ENCODE results near the gene RPL4. TPM values are rescaled to one million over a fixed set of nuclear protein-coding genes. Genes with fewer than 3 reads are reported as not detected.

RPL4 gene
- 2,018 and 2,074 TPM in 2 replicates for polyA plus RNA-seq (2013)

- peaks cover 13 to 25% of the 10 kb centered on the region in 2 experiments for H3K36me3 ChIP-seq (ENCODE audit: control insufficient read depth in 1 of 2, insufficient read depth in 2 of 2, low read length in 2 of 2)
Observed at GRCh38 chr15:66504563-66505429, at the start of gene RPL4, which contains the start of gene ZWILCH. Gene RPL4 (minus strand): TSS chr15:66504855. CDS start chr15:66504790, 65 bp downstream. Gene ZWILCH (plus strand): TSS chr15:66505326. CDS start chr15:66505339, 13 bp downstream.

GRCh38 chr15:66545255-66545654 lies 40.6 kb upstream of the RPL4 start:
- Histone ChIP-seq H3K4me1 (ENCODE audit: control insufficient read depth in 1 of 2, insufficient read depth in 2 of 2, low read length in 2 of 2) (no peaks in the 10 kb centered on the region), H4K91ac (ENCODE audit: low read depth, low read length) (no peak overlapping the region), H3K27ac (ENCODE audit: low read depth, low read length) (no peak overlapping the region), H3K18ac (ENCODE audit: low read length) (no peak overlapping the region), H4K12ac (ENCODE audit: low read depth, low read length) (no peak overlapping the region), H3K36me3 (ENCODE audit: control insufficient read depth in 1 of 2, insufficient read depth in 2 of 2, low read length in 2 of 2) (peaks cover 8 to 13% of the 10 kb centered on the region in 2 experiments), H3K14ac (ENCODE audit: low read length) (no peak overlapping the region), H3K9ac (ENCODE audit: low read length) (no peak overlapping the region), H2AFZ (ENCODE audit: insufficient read depth, low read length, poor library complexity) (no peak overlapping the region), H3K9me3 (ENCODE audit: insufficient read depth, low read depth, low read length) (no peaks in the 10 kb centered on the region), H2BK120ac (ENCODE audit: insufficient read depth, low read length, poor library complexity) (no peak overlapping the region), H3K79me2 (ENCODE audit: control insufficient read depth, insufficient read depth, low read length, poor library complexity) (no peaks in the 10 kb centered on the region), H3K4ac (ENCODE audit: low read depth, low read length) (no peak overlapping the region), H4K8ac (ENCODE audit: low read depth, low read length) (no peak overlapping the region), H2AK5ac (ENCODE audit: low read length) (no peak overlapping the region), H3K23ac (ENCODE audit: low read length) (no peak overlapping the region), H2BK12ac (ENCODE audit: low read length) (no peak overlapping the region), H3K79me1 (ENCODE audit: low read length) (no peaks in the 10 kb centered on the region), H3K27me3 (ENCODE audit: insufficient read depth, low read length) (no peaks in the 10 kb centered on the region), H3K4me2 (ENCODE audit: low read length) (no peak overlapping the region), H2BK5ac (ENCODE audit: low read depth, low read length, poor library complexity) (no peak overlapping the region), H3K4me3 (ENCODE audit: low read depth, low read length) (no peak overlapping the region)
- no peak for DNase-seq
- no CpG with 5 or more reads among the region's 1 CpG for WGBS (ENCODE audit: extremely low coverage, insufficient coverage, insufficient read length)

More at GRCh38 chr15:66504563-66505429, at the start of gene RPL4, which contains the start of gene ZWILCH:
- H3K4me2 ChIP-seq (ENCODE audit: low read length): peak within 1 kb of the TSS; percentile 92
- H3K23ac ChIP-seq (ENCODE audit: low read length): peak within 1 kb of the TSS; percentile 80
- H2BK120ac ChIP-seq (ENCODE audit: insufficient read depth, low read length, poor library complexity): peak within 1 kb of the TSS; percentile 93
- peaks cover 9% of the 10 kb centered on the region for H3K79me1 ChIP-seq (ENCODE audit: low read length)
- peak within 1 kb of the TSS; percentile 99 for H2AFZ ChIP-seq (ENCODE audit: insufficient read depth, low read length, poor library complexity)
- peak within 1 kb of the TSS; percentile 50 for H2BK12ac ChIP-seq (ENCODE audit: low read length)
- H3K18ac ChIP-seq (ENCODE audit: low read length): peak within 1 kb of the TSS; percentile 90
- peak within 1 kb of the TSS; percentile 83 for H2BK5ac ChIP-seq (ENCODE audit: low read depth, low read length, poor library complexity)
- peak within 1 kb of the TSS; percentile 96 for H4K12ac ChIP-seq (ENCODE audit: low read depth, low read length)
- WGBS (ENCODE audit: extremely low coverage, insufficient coverage, insufficient read length): no CpG with 5 or more reads among the region's 46 CpGs
- H3K9ac ChIP-seq (ENCODE audit: low read length): peak within 1 kb of the TSS; percentile 100
- no peaks in the 10 kb centered on the region for H3K9me3 ChIP-seq (ENCODE audit: insufficient read depth, low read depth, low read length)
- peak within 1 kb of the TSS; percentile 97 for H3K4me3 ChIP-seq (ENCODE audit: low read depth, low read length)
- peak within 1 kb of the TSS; percentile 92 for H3K4ac ChIP-seq (ENCODE audit: low read depth, low read length)
- peak within 1 kb of the TSS; percentile 83 for H4K91ac ChIP-seq (ENCODE audit: low read depth, low read length)
- peak within 1 kb of the TSS; percentile 90 for H3K27ac ChIP-seq (ENCODE audit: low read depth, low read length)
- H4K8ac ChIP-seq (ENCODE audit: low read depth, low read length): peak within 1 kb of the TSS; percentile 79
- no peaks in the 10 kb centered on the region for H3K27me3 ChIP-seq (ENCODE audit: insufficient read depth, low read length)
- H3K79me2 ChIP-seq (ENCODE audit: control insufficient read depth, insufficient read depth, low read length, poor library complexity): peaks cover 15% of the 10 kb centered on the region
- H2AK5ac ChIP-seq (ENCODE audit: low read length): peak within 1 kb of the TSS; percentile 90
- peak; percentile 78 to 92 for DNase-seq
- H3K14ac ChIP-seq (ENCODE audit: low read length): peak within 1 kb of the TSS; percentile 88
- peaks cover 0 to 3% of the 10 kb centered on the region in 2 experiments for H3K4me1 ChIP-seq (ENCODE audit: control insufficient read depth in 1 of 2, insufficient read depth in 2 of 2, low read length in 2 of 2)

- H3K23ac ChIP-seq (ENCODE audit: low read length): no peak overlapping the region
- no peak overlapping the region for H2BK12ac ChIP-seq (ENCODE audit: low read length)
- H3K9ac ChIP-seq (ENCODE audit: low read length): no peak overlapping the region
- H3K18ac ChIP-seq (ENCODE audit: low read length): no peak overlapping the region
- no peak overlapping the region for H3K27ac ChIP-seq (ENCODE audit: low read depth, low read length)
- no peak overlapping the region for H2AFZ ChIP-seq (ENCODE audit: insufficient read depth, low read length, poor library complexity)
- no peaks in the 10 kb centered on the region for H3K9me3 ChIP-seq (ENCODE audit: insufficient read depth, low read depth, low read length)
- H4K8ac ChIP-seq (ENCODE audit: low read depth, low read length): no peak overlapping the region
- H2AK5ac ChIP-seq (ENCODE audit: low read length): no peak overlapping the region
- no peaks in the 10 kb centered on the region for H3K79me1 ChIP-seq (ENCODE audit: low read length)
- H3K14ac ChIP-seq (ENCODE audit: low read length): no peak overlapping the region
- no peak overlapping the region for H3K4me2 ChIP-seq (ENCODE audit: low read length)
- H3K4me3 ChIP-seq (ENCODE audit: low read depth, low read length): no peak overlapping the region
- no peaks in the 10 kb centered on the region for H3K27me3 ChIP-seq (ENCODE audit: insufficient read depth, low read length)
- no peaks in the 10 kb centered on the region for H3K79me2 ChIP-seq (ENCODE audit: control insufficient read depth, insufficient read depth, low read length, poor library complexity)
- H3K36me3 ChIP-seq (ENCODE audit: control insufficient read depth in 1 of 2, insufficient read depth in 2 of 2, low read length in 2 of 2): peaks cover 8 to 14% of the 10 kb centered on the region in 2 experiments
- no peaks in the 10 kb centered on the region for H3K4me1 ChIP-seq (ENCODE audit: control insufficient read depth in 1 of 2, insufficient read depth in 2 of 2, low read length in 2 of 2)
- H2BK120ac ChIP-seq (ENCODE audit: insufficient read depth, low read length, poor library complexity): no peak overlapping the region
- no peak for DNase-seq
- no peak overlapping the region for H2BK5ac ChIP-seq (ENCODE audit: low read depth, low read length, poor library complexity)
- no peak overlapping the region for H4K91ac ChIP-seq (ENCODE audit: low read depth, low read length)
- H4K12ac ChIP-seq (ENCODE audit: low read depth, low read length): no peak overlapping the region
- H3K4ac ChIP-seq (ENCODE audit: low read depth, low read length): no peak overlapping the region
- WGBS (ENCODE audit: extremely low coverage, insufficient coverage, insufficient read length): no CpG with 5 or more reads among the region's 4 CpGs
Observed at GRCh38 chr15:66542896-66543295, 38.2 kb upstream of the RPL4 start.

DNA sequence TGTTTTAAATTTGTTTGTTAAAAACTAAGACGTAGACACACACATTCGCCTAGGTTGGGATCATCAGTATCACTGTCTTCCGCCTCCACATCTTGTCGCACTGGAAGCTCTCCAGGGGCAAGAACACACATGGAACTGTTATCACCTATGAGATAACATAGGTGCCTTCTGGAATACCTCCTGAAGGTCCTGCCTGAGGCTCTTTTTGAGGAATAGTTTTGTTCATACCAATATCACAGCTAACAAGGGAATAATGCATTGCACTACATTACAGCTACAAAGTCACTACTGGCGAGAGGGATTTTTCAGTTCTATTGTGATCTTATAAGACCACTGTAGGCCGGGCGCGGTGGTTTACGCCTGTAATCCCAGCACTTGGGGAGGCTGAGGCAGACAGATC lies 30.4 kb upstream of the RPL4 start:
- Histone ChIP-seq H2BK12ac (ENCODE audit: low read length) (no peak overlapping the region), H3K4me3 (ENCODE audit: low read depth, low read length) (no peak overlapping the region), H3K18ac (ENCODE audit: low read length) (no peak overlapping the region), H4K91ac (ENCODE audit: low read depth, low read length) (no peak overlapping the region), H3K79me1 (ENCODE audit: low read length) (no peaks in the 10 kb centered on the region), H4K8ac (ENCODE audit: low read depth, low read length) (no peak overlapping the region), H3K79me2 (ENCODE audit: control insufficient read depth, insufficient read depth, low read length, poor library complexity) (no peaks in the 10 kb centered on the region), H3K27ac (ENCODE audit: low read depth, low read length) (no peak overlapping the region), H3K23ac (ENCODE audit: low read length) (no peak overlapping the region), H2BK120ac (ENCODE audit: insufficient read depth, low read length, poor library complexity) (no peak overlapping the region), H2BK5ac (ENCODE audit: low read depth, low read length, poor library complexity) (no peak overlapping the region), H3K4me2 (ENCODE audit: low read length) (no peak overlapping the region), H3K4ac (ENCODE audit: low read depth, low read length) (no peak overlapping the region), H2AFZ (ENCODE audit: insufficient read depth, low read length, poor library complexity) (no peak overlapping the region), H3K9me3 (ENCODE audit: insufficient read depth, low read depth, low read length) (no peaks in the 10 kb centered on the region), H3K4me1 (ENCODE audit: control insufficient read depth in 1 of 2, insufficient read depth in 2 of 2, low read length in 2 of 2) (no peaks in the 10 kb centered on the region), H2AK5ac (ENCODE audit: low read length) (no peak overlapping the region), H3K27me3 (ENCODE audit: insufficient read depth, low read length) (no peaks in the 10 kb centered on the region), H3K9ac (ENCODE audit: low read length) (no peak overlapping the region), H3K36me3 (ENCODE audit: control insufficient read depth in 1 of 2, insufficient read depth in 2 of 2, low read length in 2 of 2) (peaks cover 6 to 7% of the 10 kb centered on the region in 2 experiments), H4K12ac (ENCODE audit: low read depth, low read length) (no peak overlapping the region), H3K14ac (ENCODE audit: low read length) (no peak overlapping the region)
- WGBS (ENCODE audit: extremely low coverage, insufficient coverage, insufficient read length): no CpG with 5 or more reads among the region's 9 CpGs
- DNase-seq: peak; percentile 69 to 95

All from trophoblast cell (in vitro differentiated cells and primary cell).